ENCODE data around the gene MRPL51. TPM values are rescaled to one million over a fixed set of nuclear protein-coding genes. Genes with fewer than 3 reads are reported as not detected.

The MRPL51 gene
- total and polyA plus RNA-seq, 2 experiments from 2014 or later, result 93.9 to 463 TPM

DNA sequence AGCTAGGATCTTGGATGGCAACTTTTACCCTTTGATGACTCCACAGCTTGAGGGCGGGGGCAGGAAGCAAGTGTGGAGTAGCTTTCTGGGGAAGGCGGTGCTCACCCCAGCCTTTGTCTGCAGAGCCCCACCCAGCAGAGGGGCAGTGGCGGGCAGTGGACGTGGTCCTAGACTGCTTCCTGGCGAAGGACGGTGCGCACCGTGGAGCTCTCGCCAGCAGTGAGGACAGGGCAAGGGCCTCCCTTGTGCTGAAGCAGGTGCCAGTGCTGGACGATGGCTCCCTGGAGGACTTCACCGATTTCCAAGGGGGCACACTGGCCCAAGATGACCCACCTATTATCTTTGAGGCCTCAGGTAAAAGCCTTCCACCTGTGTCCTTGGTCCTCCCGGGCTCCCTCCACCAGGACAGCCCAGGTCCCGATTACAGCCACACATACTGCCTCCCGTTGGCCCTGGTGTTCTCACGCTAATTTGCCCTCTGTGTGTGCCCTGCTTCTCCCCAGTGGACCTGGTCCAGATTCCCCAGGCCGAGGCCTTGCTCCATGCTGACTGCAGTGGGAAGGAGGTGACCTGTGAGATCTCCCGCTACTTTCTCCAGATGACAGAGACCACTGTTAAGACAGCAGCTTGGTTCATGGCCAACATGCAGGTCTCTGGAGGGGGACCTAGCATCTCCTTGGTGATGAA lies 40.0 kb downstream of the MRPL51 start:
- Histone ChIP-seq H3K9me2 (ENCODE audit: insufficient read depth) (no peaks in the 10 kb centered on the region), H3K27me3 (ENCODE audit: insufficient read depth) (no peaks in the 10 kb centered on the region), H3K36me3 (ENCODE audit: insufficient read depth) (no peaks in the 10 kb centered on the region), H3K27ac (ENCODE audit: low read depth) (peak overlapping the region; percentile 86; the same call in 1 of the 2 replicates), H3K79me2 (replicated peaks; ENCODE audit: insufficient read depth) (no peaks in the 10 kb centered on the region), H2AFZ (0 out of 2 replicates have a peak overlapping the region, but pooled peaks have one; percentile 90), H4K20me1 (replicated peaks; ENCODE audit: insufficient read depth) (no peaks in the 10 kb centered on the region), H3K4me1 (ENCODE audit: insufficient read depth) (peaks cover 29% of the 10 kb centered on the region), H3F3A (replicated peaks; ENCODE audit: low read depth) (peaks cover 6% of the 10 kb centered on the region; the same call in 1 of the 2 replicates), H3K4me3 (no peak overlapping the region), H3K4me2 (peak overlapping the region; percentile 77; the same call in 1 of the 2 replicates)
- DNase-seq (ENCODE audit: low spot score), result no peak
- Mint-ChIP-seq H3K9me3 (no peaks in the 10 kb centered on the region), H3K27me3 (ENCODE audit: insufficient read depth, low read depth, poor library complexity) (peaks cover 15% of the 10 kb centered on the region), H3K4me1 (peaks cover 39% of the 10 kb centered on the region), H3K27ac (peak overlapping the region; percentile 97), H3K4me3 (peak overlapping the region; percentile 63; the same call in 1 of the 3 replicates), H3K36me3 (ENCODE audit: low read depth) (no peaks in the 10 kb centered on the region)
- ATAC-seq, result no peak
- TF ChIP-seq, protein P1, sequence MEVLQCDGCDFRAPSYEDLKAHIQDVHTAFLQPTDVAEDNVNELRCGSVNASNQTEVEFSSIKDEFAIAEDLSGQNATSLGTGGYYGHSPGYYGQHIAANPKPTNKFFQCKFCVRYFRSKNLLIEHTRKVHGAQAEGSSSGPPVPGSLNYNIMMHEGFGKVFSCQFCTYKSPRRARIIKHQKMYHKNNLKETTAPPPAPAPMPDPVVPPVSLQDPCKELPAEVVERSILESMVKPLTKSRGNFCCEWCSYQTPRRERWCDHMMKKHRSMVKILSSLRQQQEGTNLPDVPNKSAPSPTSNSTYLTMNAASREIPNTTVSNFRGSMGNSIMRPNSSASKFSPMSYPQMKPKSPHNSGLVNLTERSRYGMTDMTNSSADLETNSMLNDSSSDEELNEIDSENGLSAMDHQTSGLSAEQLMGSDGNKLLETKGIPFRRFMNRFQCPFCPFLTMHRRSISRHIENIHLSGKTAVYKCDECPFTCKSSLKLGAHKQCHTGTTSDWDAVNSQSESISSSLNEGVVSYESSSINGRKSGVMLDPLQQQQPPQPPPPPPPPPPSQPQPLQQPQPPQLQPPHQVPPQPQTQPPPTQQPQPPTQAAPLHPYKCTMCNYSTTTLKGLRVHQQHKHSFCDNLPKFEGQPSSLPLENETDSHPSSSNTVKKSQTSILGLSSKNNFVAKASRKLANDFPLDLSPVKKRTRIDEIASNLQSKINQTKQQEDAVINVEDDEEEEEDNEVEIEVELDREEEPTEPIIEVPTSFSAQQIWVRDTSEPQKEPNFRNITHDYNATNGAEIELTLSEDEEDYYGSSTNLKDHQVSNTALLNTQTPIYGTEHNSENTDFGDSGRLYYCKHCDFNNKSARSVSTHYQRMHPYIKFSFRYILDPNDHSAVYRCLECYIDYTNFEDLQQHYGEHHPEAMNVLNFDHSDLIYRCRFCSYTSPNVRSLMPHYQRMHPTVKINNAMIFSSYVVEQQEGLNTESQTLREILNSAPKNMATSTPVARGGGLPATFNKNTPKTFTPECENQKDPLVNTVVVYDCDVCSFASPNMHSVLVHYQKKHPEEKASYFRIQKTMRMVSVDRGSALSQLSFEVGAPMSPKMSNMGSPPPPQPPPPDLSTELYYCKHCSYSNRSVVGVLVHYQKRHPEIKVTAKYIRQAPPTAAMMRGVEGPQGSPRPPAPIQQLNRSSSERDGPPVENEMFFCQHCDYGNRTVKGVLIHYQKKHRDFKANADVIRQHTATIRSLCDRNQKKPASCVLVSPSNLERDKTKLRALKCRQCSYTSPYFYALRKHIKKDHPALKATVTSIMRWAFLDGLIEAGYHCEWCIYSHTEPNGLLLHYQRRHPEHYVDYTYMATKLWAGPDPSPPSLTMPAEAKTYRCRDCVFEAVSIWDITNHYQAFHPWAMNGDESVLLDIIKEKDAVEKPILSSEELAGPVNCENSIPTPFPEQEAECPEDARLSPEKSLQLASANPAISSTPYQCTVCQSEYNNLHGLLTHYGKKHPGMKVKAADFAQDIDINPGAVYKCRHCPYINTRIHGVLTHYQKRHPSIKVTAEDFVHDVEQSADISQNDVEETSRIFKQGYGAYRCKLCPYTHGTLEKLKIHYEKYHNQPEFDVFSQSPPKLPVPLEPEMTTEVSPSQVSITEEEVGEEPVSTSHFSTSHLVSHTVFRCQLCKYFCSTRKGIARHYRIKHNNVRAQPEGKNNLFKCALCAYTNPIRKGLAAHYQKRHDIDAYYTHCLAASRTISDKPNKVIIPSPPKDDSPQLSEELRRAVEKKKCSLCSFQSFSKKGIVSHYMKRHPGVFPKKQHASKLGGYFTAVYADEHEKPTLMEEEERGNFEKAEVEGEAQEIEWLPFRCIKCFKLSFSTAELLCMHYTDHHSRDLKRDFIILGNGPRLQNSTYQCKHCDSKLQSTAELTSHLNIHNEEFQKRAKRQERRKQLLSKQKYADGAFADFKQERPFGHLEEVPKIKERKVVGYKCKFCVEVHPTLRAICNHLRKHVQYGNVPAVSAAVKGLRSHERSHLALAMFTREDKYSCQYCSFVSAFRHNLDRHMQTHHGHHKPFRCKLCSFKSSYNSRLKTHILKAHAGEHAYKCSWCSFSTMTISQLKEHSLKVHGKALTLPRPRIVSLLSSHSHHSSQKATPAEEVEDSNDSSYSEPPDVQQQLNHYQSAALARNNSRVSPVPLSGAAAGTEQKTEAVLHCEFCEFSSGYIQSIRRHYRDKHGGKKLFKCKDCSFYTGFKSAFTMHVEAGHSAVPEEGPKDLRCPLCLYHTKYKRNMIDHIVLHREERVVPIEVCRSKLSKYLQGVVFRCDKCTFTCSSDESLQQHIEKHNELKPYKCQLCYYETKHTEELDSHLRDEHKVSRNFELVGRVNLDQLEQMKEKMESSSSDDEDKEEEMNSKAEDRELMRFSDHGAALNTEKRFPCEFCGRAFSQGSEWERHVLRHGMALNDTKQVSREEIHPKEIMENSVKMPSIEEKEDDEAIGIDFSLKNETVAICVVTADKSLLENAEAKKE (CRISPR knock-in tag; IDR thresholded peaks at IDR 0.05), result no peak
- TF ChIP-seq, protein P2, sequence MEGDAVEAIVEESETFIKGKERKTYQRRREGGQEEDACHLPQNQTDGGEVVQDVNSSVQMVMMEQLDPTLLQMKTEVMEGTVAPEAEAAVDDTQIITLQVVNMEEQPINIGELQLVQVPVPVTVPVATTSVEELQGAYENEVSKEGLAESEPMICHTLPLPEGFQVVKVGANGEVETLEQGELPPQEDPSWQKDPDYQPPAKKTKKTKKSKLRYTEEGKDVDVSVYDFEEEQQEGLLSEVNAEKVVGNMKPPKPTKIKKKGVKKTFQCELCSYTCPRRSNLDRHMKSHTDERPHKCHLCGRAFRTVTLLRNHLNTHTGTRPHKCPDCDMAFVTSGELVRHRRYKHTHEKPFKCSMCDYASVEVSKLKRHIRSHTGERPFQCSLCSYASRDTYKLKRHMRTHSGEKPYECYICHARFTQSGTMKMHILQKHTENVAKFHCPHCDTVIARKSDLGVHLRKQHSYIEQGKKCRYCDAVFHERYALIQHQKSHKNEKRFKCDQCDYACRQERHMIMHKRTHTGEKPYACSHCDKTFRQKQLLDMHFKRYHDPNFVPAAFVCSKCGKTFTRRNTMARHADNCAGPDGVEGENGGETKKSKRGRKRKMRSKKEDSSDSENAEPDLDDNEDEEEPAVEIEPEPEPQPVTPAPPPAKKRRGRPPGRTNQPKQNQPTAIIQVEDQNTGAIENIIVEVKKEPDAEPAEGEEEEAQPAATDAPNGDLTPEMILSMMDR (conservative IDR thresholded peaks at IDR 0.05; ENCODE audit: low read depth in 2 of 2), result no peak
- TF ChIP-seq EZH2phosphoT487 (IDR thresholded peaks at IDR 0.05; ENCODE audit: unreplicated experiment), result no peak
- TF ChIP-seq STAT1 (IDR thresholded peaks at IDR 0.05; ENCODE audit: unreplicated experiment), result no peak
- no peak for TF ChIP-seq NANOG (IDR thresholded peaks at IDR 0.05; ENCODE audit: borderline replicate concordance)
- TF ChIP-seq ZNF331 (CRISPR knock-in tag; IDR thresholded peaks at IDR 0.05; ENCODE audit: low read depth), result no peak
- no peak for TF ChIP-seq CREB1 (CRISPR knock-in tag; IDR thresholded peaks at IDR 0.05; ENCODE audit: low read depth)
- TF ChIP-seq ZNF114 (CRISPR knock-in tag; IDR thresholded peaks at IDR 0.05), result no peak
- TF ChIP-seq, protein P3, sequence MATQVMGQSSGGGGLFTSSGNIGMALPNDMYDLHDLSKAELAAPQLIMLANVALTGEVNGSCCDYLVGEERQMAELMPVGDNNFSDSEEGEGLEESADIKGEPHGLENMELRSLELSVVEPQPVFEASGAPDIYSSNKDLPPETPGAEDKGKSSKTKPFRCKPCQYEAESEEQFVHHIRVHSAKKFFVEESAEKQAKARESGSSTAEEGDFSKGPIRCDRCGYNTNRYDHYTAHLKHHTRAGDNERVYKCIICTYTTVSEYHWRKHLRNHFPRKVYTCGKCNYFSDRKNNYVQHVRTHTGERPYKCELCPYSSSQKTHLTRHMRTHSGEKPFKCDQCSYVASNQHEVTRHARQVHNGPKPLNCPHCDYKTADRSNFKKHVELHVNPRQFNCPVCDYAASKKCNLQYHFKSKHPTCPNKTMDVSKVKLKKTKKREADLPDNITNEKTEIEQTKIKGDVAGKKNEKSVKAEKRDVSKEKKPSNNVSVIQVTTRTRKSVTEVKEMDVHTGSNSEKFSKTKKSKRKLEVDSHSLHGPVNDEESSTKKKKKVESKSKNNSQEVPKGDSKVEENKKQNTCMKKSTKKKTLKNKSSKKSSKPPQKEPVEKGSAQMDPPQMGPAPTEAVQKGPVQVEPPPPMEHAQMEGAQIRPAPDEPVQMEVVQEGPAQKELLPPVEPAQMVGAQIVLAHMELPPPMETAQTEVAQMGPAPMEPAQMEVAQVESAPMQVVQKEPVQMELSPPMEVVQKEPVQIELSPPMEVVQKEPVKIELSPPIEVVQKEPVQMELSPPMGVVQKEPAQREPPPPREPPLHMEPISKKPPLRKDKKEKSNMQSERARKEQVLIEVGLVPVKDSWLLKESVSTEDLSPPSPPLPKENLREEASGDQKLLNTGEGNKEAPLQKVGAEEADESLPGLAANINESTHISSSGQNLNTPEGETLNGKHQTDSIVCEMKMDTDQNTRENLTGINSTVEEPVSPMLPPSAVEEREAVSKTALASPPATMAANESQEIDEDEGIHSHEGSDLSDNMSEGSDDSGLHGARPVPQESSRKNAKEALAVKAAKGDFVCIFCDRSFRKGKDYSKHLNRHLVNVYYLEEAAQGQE (IDR thresholded peaks at IDR 0.05; ENCODE audit: unreplicated experiment), result no peak
- no peak for TF ChIP-seq JUNB (IDR thresholded peaks at IDR 0.05; ENCODE audit: unreplicated experiment)
- TF ChIP-seq POLR2AphosphoS5 (IDR thresholded peaks at IDR 0.05; ENCODE audit: low read depth), result no peak
- TF ChIP-seq EZH2 (IDR thresholded peaks at IDR 0.05; ENCODE audit: low read depth, unreplicated experiment), result no peak
- TF ChIP-seq, protein P4, sequence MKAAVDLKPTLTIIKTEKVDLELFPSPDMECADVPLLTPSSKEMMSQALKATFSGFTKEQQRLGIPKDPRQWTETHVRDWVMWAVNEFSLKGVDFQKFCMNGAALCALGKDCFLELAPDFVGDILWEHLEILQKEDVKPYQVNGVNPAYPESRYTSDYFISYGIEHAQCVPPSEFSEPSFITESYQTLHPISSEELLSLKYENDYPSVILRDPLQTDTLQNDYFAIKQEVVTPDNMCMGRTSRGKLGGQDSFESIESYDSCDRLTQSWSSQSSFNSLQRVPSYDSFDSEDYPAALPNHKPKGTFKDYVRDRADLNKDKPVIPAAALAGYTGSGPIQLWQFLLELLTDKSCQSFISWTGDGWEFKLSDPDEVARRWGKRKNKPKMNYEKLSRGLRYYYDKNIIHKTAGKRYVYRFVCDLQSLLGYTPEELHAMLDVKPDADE (IDR thresholded peaks at IDR 0.05), result no peak
